ENCODE data around the gene IFFO2.

DNA sequence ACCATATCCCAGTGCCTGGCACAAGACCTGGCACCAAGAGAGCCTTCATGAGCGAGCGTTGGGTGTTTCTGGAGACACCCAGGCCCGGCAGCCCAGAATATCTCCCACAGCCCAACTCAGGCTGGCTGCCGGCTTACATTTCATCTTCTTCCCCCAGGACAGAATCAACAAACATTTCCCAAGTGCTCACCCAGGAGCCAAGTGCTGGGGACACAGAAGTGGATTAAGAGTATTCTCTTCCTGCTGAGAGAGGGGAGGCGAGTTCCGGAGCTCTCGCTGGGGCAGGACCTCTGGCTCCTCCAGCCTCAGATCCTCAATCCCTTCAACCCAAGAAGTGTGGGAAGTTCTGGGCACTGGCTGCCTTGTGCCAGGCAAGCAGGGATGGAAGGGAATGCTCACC lies 23.6 kb downstream of the IFFO2 start:
- TF ChIP-seq, protein P1, sequence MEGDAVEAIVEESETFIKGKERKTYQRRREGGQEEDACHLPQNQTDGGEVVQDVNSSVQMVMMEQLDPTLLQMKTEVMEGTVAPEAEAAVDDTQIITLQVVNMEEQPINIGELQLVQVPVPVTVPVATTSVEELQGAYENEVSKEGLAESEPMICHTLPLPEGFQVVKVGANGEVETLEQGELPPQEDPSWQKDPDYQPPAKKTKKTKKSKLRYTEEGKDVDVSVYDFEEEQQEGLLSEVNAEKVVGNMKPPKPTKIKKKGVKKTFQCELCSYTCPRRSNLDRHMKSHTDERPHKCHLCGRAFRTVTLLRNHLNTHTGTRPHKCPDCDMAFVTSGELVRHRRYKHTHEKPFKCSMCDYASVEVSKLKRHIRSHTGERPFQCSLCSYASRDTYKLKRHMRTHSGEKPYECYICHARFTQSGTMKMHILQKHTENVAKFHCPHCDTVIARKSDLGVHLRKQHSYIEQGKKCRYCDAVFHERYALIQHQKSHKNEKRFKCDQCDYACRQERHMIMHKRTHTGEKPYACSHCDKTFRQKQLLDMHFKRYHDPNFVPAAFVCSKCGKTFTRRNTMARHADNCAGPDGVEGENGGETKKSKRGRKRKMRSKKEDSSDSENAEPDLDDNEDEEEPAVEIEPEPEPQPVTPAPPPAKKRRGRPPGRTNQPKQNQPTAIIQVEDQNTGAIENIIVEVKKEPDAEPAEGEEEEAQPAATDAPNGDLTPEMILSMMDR (conservative IDR thresholded peaks at IDR 0.05; ENCODE audit: low read length) = no peak
- TF ChIP-seq EZH2phosphoT487 (IDR thresholded peaks at IDR 0.05; ENCODE audit: borderline replicate concordance) = no peak

All from Loucy (cell line).